Amniotic stem cell (primary cell): ENCODE results near the gene TAF4B.

Experiments used
- DNase-seq: peaks from one replicate; lab custom pipeline; 2025; lab: John Stamatoyannopoulos, UW

TAF4B gene

GRCh38 chr18:26304511-26304910 is 78.3 kb downstream of the TAF4B start:
- no peak for DNase-seq

GRCh38 chr18:26307161-26307773 is 81.0 kb downstream of the TAF4B start:
- DNase-seq, result peak; percentile 32

DNA sequence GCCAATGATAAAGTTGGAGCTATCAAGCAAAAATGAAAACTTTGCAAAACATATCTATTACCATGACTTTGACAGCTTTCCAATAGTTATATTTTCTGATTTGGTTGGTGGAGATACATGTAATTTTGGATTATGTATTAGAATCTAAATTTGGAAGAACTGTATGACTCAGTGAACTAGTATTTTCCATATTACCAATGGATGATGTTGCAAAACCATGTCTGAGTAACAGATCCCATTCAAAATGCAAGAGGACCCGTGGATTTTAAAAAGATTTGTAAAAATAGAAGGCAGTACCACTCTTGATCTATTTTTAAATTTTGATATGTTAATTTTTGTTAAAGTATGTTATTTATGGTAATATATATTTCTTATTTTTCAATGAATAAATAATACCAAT is 83.0 kb downstream of the TAF4B start:
- peak; percentile 32 for DNase-seq

- no peak for DNase-seq
Measured at GRCh38 chr18:26312199-26312598, 86.0 kb downstream of the TAF4B start.

DNA sequence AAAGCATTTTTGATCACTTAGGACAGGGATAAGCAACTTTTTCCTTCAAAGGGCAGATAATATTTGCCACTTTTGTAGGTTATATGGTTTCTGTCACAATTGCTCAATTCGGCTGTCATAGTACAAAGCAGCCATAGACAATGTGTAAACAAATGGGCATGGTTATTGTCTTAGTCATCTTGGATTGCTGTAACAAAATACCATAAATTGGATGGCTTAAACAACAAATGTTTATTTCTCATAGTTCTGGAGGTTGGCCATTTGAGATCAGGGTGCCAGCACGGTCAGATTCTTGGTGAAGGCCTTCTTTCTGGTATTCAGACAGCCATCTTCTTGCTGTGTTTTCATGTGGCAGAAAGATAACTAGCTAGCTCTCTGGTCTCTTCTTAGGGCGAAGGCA is 91.2 kb downstream of the TAF4B start:
- DNase-seq, result no peak

DNA sequence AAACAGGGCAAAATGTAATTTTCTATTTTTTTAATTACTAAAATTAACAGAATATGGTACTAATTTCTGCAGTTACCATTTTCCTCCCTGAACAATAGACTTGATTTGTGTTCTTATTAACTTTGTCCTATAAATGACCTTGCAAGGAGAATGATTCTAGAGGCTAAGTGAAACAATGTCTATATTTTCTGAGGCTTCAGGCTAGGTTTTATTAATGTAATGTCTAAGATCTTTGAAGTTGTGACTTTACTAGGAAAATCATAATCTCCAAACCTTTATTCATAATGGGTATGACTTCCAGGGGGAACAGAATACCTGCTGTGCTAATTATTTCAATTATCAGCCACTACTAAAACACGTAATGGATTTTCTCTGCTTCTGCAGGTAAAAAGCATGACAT is 94.4 kb downstream of the TAF4B start:
- no peak for DNase-seq

DNA sequence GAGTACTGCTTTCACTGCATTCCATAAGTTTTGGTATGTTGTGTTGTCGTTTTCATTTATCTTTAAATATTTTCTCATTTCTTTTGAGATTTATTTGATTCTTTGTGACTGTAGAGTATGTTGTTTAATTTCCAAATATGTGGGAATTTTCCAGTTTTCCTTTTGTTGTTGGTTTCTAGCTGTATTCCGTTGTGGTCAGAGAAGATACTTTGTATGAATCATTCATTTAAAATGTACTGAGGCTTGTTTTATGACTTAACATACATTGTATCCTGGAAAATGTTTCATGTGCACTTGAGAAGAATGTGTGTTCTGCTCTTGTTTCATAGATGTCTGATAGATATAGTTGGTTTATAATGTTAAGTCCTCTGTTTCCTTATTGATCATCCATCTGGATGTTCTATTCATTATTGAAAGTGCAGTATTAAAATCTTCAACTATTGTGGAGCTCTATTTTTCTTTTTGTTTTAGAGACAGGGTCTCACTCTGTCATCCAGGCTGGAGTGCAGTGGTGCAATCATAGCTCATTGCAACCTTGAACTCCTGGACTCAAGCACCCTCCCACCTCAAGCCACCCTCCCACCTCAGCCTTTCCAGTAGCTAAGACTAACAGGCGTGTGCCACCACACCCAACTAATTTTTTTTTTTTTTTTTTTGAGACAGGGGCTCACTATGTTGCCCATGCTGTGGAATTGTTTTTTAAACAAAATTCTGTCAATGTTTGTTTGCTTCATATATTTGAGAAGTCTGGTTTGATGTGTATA is 96.8 kb downstream of the TAF4B start:
- no peak for DNase-seq

- no peak for DNase-seq
Measured at GRCh38 chr18:26325771-26326170, 99.5 kb downstream of the TAF4B start.

GRCh38 chr18:26327062-26327461 is 100.8 kb downstream of the TAF4B start:
- no peak for DNase-seq

DNA sequence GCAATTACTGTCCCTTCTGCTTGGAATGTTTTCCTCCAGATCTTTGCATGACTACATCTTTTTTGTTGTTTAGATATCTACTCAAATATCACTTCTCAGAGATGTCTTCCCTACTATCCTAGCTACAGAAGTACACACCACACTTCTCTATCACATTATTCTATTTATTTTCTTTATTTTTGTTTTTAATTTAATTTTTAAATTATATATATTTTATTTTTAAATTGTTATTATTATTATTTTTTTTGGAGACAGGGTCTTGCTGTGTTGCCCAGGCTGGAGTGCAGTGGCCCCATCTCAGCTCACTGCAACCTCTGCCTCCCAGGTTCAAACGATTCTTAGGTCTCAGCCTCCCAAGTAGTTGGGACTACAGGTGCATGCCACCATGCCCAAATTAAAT is 106.7 kb downstream of the TAF4B start:
- DNase-seq, result no peak

DNA sequence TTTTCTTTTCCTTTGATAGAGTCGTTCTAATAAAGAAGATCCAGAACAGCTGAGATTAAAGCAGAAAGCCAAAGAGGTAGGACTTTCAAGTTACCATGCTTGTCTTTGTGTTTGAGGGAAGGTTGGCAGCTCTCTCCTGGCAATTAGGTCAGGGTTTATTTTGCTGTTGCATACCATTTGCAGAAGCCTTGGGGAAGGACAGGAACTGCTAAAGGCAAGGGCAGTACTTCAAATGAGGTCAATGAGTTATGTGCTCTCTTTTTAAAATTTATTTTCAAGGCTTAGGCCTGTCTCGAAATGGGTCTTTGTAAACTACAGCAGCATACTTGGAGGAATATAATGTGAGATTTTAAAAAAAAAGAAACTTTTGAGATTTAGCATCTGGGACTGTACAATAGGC is 108.9 kb downstream of the TAF4B start:
- no peak for DNase-seq

GRCh38 chr18:26335571-26336487 is 109.6 kb downstream of the TAF4B start:
- DNase-seq, result no peak

- no peak for DNase-seq
Measured at GRCh38 chr18:26336572-26336971, 110.3 kb downstream of the TAF4B start.

GRCh38 chr18:26342646-26343045 is 116.4 kb downstream of the TAF4B start:
- no peak for DNase-seq

DNA sequence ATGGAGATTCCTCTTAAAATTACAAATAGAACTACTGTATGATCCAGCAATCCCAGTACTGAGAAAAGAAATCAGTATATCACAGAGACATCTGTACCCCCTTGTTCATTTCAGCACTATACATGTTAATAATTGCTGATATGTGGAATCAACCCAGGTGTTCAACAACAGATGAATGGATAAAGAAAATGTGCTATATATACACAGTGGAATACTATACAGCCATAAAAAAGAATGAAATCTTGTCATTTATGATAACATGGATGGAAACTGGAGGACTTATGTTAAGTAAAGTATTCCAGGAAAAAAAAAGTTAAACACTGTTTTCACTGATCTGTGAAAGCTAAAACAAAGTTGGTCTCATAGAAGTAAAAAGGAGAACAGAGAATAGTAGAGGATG is 124.7 kb downstream of the TAF4B start:
- DNase-seq, result no peak

DNA sequence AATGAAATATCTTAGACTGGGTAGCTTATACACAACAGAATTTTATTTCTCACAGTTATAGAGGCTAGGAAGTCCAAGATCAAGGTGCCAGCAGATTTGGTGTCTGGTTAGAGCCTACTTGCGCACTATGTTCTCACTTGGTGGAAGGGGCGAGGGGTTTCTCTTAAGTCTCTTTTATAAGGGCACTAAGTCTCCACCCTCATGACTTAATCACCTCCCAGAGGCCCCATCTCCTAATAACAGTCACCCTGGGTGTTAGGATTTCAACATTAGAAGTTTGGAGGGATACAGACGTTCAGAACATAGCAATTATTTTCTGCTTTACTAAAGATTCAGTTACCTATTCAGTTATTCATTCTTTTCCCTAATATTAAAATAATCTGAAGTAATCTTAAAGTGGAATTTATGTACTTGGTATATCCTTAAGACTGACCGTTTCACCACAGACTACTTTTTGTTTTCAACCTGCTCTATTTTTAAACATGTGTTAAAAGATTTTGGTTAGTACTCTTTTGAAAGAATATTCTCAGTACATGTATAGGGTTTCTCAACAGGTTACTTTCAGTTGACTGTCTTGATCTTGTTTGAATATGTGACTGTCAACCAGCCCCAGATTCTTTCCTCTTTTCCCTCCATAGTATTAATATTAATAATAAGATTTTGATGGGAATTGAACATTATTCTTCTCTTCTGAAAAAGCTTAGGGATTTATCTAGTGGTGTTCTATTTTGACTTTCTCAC is 130.0 kb downstream of the TAF4B start:
- no peak for DNase-seq

DNA sequence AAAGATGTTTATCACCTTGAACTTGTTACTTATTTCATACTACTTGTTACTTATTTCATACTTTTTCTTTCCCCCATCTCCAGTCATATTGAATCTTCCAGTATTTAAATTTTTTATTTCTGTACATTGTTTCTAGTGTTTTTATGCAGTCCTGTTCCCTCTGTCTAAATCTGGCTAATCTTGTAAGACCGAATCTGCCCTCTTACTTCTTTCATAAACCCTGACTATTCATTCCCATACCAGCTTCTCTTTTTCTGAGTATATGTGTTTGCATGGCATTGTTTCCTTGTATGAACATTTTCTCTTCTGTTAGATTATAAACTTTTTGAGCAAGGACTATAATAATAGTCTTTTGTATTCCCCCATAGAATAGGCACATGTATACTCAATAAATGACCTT is 131.7 kb downstream of the TAF4B start:
- DNase-seq, result no peak

DNA sequence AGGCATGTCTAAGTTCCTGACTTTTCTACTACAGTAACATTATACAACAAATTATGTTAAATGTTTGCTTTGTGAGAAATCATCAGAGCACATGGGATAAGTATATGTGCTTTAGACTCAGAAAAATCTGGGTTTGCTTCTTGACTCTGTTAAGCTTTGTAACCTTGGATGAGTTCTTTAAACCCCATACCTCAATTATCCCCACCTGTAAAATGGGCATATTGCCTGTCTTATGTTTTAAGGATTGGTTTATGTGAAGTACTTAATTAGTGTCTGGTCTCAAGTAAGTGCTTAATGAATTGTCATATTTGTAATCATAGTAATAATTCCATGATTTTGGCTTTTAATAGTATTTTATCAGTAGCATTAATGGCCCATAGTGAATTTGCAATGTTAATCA is 135.8 kb downstream of the TAF4B start:
- no peak for DNase-seq

- DNase-seq, result no peak
Measured at GRCh38 chr18:26367425-26367824, 141.2 kb downstream of the TAF4B start.

DNA sequence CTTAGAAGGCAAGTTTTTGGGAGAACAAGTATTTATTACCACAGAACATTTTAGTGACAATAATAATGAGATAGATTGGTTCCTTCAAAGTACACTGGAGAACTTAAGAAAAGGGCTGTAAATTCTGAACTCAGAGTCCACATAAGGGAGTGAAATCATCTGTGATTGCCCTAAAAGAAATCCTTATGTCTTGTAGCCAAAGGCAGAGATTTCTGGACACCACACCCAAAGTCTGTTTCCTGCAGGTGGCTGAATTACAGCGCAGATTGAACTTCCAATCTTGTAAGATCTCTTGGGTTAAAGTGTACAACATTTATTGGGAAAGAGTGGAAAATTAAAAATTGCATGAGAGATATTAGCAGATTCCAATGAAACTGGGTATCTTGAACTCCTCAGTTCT is 143.8 kb downstream of the TAF4B start:
- no peak for DNase-seq

DNA sequence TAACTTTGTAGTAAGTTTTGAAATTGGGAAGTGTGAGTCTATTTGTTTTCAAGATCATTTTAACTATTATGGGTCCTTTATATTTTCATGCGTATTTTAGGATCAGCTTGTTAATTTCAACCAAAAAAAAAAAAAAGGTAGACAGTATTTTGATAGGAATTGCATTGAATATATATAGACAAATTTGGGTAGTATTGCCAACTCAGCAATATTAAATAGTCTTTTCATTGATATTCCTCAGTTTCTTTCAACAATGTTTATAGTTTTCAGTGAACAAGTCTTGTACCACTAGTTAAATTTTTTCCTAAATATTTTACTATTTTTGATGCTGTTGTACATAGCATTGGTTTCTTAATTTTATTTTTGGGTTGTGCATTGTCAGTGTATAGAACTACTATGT is 149.9 kb downstream of the TAF4B start:
- DNase-seq, result no peak

DNA sequence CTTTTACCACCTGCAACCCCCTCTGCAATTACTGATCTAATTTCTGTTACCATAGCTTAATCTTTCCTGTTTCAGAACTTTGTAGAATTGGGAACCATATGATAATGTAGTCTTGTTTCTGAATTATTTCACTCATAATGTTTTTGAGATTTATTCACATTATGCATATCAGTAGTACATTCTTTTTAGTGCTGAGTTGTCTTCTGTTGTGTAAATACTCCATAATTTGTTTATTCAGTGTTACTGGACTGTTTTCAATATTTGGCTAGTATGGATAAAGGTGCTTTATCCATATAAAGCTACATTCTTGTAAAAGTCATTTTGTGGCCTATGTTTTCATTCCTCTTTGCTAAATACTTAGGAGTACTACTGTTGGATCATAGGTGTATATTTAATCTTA is 152.5 kb downstream of the TAF4B start:
- no peak for DNase-seq
